ENCODE data around the gene QRSL1. TPM values are rescaled to one million over a fixed set of nuclear protein-coding genes. Genes with fewer than 3 reads are reported as not detected.
"Not testable (repeated sequence)": the region's sequence is repeated elsewhere in the genome, so short reads cannot be mapped to it uniquely, and the experiment has no call there.

The QRSL1 gene
- total and polyA plus RNA-seq, 4 donors = 5.9 to 9.6 (median 7.0) TPM

- no peak for TF ChIP-seq FOXA1 (IDR thresholded peaks at IDR 0.05)
- no peak for TF ChIP-seq HNF4A (conservative IDR thresholded peaks at IDR 0.05)
- no peak for TF ChIP-seq CTCF (IDR thresholded peaks at IDR 0.05; ENCODE audit: low read depth, low read length, missing input control)
- DNase-seq (ENCODE audit: low spot score) = no peak
- Histone ChIP-seq H3K36me3 (ENCODE audit: control insufficient read depth in 4 of 4, insufficient read depth in 3 of 4, low read depth in 1 of 4, low read length in 3 of 4) (no peaks in the 10 kb centered on the region), H3K9ac (ENCODE audit: low read depth in 1 of 2, low read length in 2 of 2) (no peak overlapping the region), H3K27me3 (ENCODE audit: control insufficient read depth in 4 of 4, insufficient read depth in 4 of 4, low read length in 3 of 4) (no peaks in the 10 kb centered on the region), H3K27ac (ENCODE audit: low read depth in 1 of 2, low read length in 2 of 2) (no peak overlapping the region), H3K4me3 (ENCODE audit: low read depth in 1 of 3, low read length in 3 of 3) (no peak overlapping the region), H3K9me3 (ENCODE audit: control insufficient read depth in 4 of 4, low read length in 3 of 4) (no peaks in the 10 kb centered on the region), H3K4me1 (ENCODE audit: control insufficient read depth in 4 of 4, insufficient read depth in 4 of 4, low read length in 3 of 4) (peaks cover 4 to 32% (median 8%) of the 10 kb centered on the region in 4 donors)
Measured at GRCh38 chr6:106700581-106700980, 71.2 kb downstream of the QRSL1 start.

- peaks cover 4 to 32% (median 8%) of the 10 kb centered on the region in 4 donors for H3K4me1 ChIP-seq (ENCODE audit: control insufficient read depth in 4 of 4, insufficient read depth in 4 of 4, low read length in 3 of 4)
- H3K27me3 ChIP-seq (ENCODE audit: control insufficient read depth in 4 of 4, insufficient read depth in 4 of 4, low read length in 3 of 4); DNase-seq (ENCODE audit: low spot score); H3K4me3 ChIP-seq (ENCODE audit: low read depth in 1 of 3, low read length in 3 of 3); H3K9ac ChIP-seq (ENCODE audit: low read depth in 1 of 2, low read length in 2 of 2); H3K9me3 ChIP-seq (ENCODE audit: control insufficient read depth in 4 of 4, low read length in 3 of 4); H3K36me3 ChIP-seq (ENCODE audit: control insufficient read depth in 4 of 4, insufficient read depth in 3 of 4, low read depth in 1 of 4, low read length in 3 of 4): not testable (repeated sequence)
- H3K27ac ChIP-seq (ENCODE audit: low read depth in 1 of 2, low read length in 2 of 2) = peak overlapping the region; percentile 80 to 93
- 93% methylated on average over 3 of the region's 3 CpGs for WGBS
Measured at GRCh38 chr6:106701201-106701600, 71.8 kb downstream of the QRSL1 start.

- 26% methylated on average over 4 of the region's 4 CpGs for whole genome bisulfite sequencing
- H3K27ac ChIP-seq (ENCODE audit: low read depth in 1 of 2, low read length in 2 of 2) = peak overlapping the region; percentile 80 to 93
Measured at GRCh38 chr6:106702046-106702445, 72.7 kb downstream of the QRSL1 start.

More at GRCh38 chr6:106702046-106702445, 72.7 kb downstream of the QRSL1 start:
- no peaks in the 10 kb centered on the region for H3K9me3 ChIP-seq (ENCODE audit: control insufficient read depth in 4 of 4, low read length in 3 of 4)
- TF ChIP-seq HNF4A (conservative IDR thresholded peaks at IDR 0.05) = no peak
- TF ChIP-seq ATF3 (IDR thresholded peaks at IDR 0.05) = no peak
- no peak for TF ChIP-seq TAF1 (conservative IDR thresholded peaks at IDR 0.05)
- no peak for TF ChIP-seq HNF4G (IDR thresholded peaks at IDR 0.05)
- no peak for TF ChIP-seq SP1 (IDR thresholded peaks at IDR 0.05)
- no peak for TF ChIP-seq NR2F2 (IDR thresholded peaks at IDR 0.05)
- TF ChIP-seq GABPA (IDR thresholded peaks at IDR 0.05 in 1 of 2, conservative IDR thresholded peaks at IDR 0.05 in 1 of 2) = no peak
- no peak for TF ChIP-seq ZBTB33 (IDR thresholded peaks at IDR 0.05)
- no peaks in the 10 kb centered on the region for H3K36me3 ChIP-seq (ENCODE audit: control insufficient read depth in 4 of 4, insufficient read depth in 3 of 4, low read depth in 1 of 4, low read length in 3 of 4)
- H3K9ac ChIP-seq (ENCODE audit: low read depth in 1 of 2, low read length in 2 of 2) = peak overlapping the region; percentile 58 to 73
- no peaks in the 10 kb centered on the region for H3K27me3 ChIP-seq (ENCODE audit: control insufficient read depth in 4 of 4, insufficient read depth in 4 of 4, low read length in 3 of 4)
- H3K4me3 ChIP-seq (ENCODE audit: low read depth in 1 of 3, low read length in 3 of 3) = no peak overlapping the region
- DNase-seq (ENCODE audit: low spot score) = no peak
- peaks cover 4 to 32% (median 8%) of the 10 kb centered on the region in 4 donors for H3K4me1 ChIP-seq (ENCODE audit: control insufficient read depth in 4 of 4, insufficient read depth in 4 of 4, low read length in 3 of 4)

All from liver (tissue), 9 donors.